CD4-positive, alpha-beta T cell treated with Interleukin-2 at 100 ng/mL for 4 hours (primary cell): Measurements from ENCODE around the gene DYRK2.
A peak's percentile ranks its signal among the peaks of the same experiment; 100 is the strongest.

Source experiments
- DNase-seq: peaks from one replicate; pipeline ENCODE4 v3.0.0-alpha.2; 2020; ENCODE audit warnings: low spot score

The DYRK2 gene

DNA sequence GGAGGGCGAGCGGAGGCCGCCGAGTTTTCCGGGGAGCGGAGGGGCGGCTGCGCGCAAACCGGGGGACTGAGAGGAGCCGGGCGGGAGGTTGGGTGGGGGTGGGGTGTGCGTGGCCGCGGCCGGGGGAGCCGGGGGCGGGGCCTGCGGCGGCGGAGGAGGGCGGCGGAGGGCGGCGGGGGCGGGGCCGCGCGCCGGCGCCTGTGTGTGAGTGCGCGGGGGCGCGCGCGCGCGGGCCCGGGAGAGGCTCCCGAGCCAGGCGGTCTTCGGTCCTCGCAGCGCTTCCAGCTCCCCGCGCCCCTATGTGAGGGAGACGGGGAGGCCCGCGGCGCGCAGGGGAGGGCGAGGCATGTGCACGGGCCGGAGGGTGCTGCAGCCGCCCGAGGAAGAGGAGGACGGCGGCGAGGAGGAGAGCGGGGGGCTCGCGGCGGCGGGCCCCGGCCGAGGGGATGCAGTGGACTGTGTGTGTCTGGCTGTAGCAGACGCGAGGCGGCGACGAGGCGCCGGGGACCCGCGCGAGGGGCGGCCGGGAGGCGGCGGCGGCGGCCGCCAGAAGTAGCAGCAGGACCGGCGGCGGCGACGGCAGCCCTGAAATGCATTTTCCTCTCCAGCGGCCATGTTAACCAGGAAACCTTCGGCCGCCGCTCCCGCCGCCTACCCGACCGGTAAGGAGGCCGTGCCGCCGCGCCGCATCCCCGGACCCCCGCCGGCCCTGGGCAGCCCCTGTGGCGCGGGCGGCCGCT lies at the start of gene DYRK2:
TSS of gene DYRK2 (plus strand) at position 225 of the 740 bp plus-strand sequence. CDS start at position 614, 389 bp downstream.
- DNase-seq = peak; percentile 78

DNA sequence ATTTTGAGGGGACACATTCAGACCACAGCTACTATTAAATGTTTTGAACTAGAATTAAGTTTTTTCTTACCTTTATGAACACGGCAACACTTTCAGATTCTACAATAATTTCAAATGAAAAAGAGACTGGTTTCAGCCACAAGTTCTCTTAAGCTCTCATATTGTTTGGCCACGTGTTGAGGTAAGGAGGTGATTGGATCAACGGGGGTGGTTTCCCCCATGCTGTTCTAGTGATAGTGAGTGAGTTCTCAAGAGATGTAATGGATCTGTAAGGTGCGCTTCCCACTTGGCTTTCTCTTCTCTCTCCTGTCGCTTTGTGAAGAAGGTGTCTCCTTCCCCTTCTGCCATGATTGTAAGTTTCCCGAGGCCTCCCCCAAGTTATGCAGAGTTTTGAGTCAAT lies 48.9 kb upstream of the DYRK2 start:
- DNase-seq = no peak

- no peak for DNase-seq
Observed at GRCh38 chr12:67601126-67601525, 47.4 kb upstream of the DYRK2 start.

DNA sequence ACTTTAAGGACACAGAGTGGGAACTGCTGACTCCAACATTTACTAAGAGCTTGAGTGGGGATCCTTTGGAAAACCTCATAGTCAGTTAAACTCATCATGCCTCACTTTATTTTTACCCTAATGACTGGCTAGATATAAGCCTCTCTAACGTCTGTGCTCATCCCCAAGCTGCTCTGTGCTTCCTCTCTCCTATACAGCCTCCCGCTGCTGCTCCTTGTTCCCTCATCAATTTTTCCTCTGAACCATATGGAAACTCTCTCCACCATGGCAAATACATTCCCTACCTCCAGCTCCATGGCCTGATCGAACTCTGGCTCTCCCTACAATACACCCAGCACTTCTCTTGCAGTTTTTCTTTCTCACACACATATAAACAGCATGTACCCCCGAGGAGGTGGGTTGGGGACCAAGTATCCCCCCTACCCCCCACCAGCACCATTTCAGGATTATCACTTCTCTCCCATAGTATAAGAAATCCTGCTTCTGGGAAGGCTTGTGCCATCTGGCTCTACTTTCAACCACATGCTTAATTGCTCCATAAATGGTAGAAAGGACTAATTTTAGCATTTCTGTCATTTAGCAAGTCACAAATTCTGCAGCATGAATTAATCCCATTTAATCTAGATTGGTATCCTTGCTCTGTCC lies 39.2 kb upstream of the DYRK2 start:
- no peak for DNase-seq

- no peak for DNase-seq
Observed at GRCh38 chr12:67613040-67613439, 35.5 kb upstream of the DYRK2 start.

GRCh38 chr12:67617629-67618028 lies 30.9 kb upstream of the DYRK2 start:
- no peak for DNase-seq

DNA sequence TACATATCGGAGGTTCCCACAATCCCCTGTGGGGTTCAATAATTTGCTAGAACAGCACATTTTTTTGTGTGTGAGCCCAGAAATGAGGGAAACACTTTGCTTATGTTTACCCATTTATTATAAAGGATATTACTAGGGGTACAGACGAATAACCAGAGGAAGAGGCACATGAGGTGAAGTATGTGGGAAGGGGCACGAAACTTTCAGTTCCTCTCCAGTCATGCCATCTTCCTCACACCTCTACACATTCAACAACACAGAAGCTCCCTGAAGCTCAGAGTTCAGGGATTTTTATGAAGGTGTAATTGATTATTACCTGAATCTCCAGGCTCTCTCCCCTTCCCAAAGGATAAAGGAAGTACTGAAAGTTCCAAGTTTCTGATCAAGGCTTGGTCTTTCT lies 30.2 kb upstream of the DYRK2 start:
- no peak for DNase-seq

DNA sequence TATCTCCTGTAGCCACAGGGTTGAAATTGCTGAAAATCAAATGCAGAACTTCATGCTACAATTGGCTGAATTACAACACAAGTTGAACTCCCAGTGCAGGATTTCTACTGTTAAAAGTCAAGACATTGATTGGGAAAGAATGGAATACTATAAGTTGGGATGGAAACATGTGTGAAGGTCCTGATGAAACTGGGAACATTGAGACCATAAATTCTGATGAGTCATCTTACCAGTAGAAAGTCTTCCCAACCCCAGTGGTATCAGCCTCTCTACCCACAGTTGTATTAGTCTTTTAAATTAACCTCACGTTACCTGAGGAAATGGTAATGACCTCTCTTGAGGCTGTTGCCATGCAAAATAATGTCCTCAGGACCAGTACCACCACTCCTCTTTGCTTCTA lies 27.4 kb upstream of the DYRK2 start:
- no peak for DNase-seq

GRCh38 chr12:67621926-67622325 lies 26.6 kb upstream of the DYRK2 start:
- DNase-seq = no peak

DNA sequence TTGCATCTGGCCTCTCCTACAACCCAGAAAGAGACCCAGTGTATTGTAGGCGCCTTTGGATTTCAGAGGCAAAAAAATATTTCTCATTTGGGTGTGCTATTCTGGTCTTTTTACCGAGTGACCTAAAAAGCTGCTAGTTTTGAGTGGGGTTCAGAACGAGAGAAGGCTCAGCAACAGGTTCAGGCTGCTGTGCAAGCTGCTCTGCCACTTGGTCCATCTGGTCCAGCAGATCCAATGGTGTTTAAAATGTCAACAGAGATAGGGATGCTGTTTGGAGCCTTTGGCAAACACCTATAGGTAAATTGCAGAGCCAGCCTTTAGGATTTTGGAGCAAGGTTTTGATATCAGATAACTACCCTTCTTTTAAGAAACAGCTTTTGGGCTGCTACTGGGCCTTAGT lies 25.3 kb upstream of the DYRK2 start:
- no peak for DNase-seq

DNA sequence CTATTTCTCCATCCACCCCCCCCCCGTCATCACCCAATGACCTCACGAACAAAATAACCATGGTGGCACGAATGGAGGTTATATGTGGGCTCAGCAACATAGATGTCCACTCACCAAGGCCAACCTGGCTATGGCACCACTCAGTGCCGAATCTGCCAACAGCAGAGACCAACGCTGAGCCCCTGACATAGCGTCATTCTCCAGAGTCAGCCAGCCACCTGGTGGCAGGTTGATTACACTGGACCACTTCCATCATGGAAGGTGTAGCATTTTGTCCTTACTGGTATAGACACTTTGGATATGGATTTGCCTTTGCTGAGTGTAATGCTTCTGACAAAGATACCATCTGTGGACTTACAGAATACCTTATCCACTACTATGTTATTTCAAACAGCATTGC lies 24.2 kb upstream of the DYRK2 start:
- DNase-seq = no peak

- no peak for DNase-seq
Observed at GRCh38 chr12:67625004-67625403, 23.5 kb upstream of the DYRK2 start.

DNA sequence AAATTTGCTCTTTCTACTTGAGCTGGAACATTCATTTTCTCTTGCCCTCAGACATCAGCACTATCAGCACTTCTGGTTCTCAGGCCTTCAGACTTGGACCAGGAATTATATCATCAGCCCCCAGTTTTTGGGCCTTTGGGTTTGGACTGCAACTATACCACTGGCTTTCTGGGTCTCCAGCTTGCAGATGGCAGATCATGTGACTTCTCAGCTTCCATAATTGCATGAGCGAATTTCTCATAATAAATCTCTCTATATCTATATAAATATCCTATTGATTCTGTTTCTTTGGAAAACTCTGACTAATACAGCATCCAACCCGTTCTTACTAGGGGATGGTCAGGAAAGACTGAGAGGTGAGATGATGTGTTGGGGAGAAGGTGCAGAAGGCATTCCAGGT lies 22.4 kb upstream of the DYRK2 start:
- no peak for DNase-seq

DNA sequence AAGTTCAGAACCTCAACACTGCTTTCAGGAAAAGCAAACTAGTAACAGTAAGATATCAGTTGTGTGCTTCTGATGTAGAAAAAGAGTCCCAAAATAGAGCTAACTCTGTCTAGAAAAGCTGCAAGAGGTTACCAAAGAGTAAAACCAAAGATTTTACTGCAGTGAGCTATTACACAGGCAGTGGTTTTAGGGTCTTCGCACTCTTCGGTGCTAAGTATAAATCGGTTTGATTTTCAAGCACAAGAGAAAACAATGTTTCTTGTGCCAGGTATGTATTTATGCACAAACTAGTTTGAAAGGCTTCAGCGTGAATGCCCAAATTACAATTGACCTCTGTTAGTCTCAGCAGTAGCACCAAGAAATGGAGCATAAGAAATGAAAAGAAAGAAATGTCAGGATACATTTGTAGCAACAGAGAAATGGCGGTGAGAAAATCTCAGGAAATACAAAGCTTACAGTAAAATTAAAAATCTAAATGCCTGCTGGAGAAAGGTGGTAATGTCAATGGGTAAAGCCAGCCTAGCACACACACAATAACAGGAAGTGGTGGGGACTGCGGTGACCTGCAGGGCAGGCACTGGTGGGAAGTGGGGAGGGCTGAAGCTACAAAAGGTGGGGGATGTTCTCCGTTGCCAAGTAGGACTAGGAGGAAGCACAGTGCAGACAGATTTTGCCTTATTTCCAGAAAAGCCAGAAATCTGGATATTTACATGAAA lies 18.0 kb upstream of the DYRK2 start:
- DNase-seq = peak; percentile 89

DNA sequence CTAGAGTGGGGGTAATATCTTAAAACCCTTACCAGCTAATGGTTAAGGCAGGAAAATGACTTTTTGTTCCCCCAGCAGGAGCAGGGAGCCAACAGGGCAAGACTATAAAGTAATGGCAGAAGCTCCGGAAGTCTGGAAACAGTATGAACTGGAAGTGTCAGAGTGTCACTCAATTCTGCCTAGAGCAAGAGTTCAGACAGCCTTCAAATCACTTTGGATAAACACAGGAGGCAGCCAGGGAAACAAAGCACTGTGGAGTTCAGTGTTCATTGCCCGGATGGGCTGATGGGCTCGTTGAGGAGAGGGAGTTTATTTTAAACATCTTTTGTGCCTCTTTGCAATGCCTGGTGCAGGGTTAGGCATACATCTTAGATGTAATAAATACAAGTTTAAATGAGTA lies 16.5 kb upstream of the DYRK2 start:
- no peak for DNase-seq

DNA sequence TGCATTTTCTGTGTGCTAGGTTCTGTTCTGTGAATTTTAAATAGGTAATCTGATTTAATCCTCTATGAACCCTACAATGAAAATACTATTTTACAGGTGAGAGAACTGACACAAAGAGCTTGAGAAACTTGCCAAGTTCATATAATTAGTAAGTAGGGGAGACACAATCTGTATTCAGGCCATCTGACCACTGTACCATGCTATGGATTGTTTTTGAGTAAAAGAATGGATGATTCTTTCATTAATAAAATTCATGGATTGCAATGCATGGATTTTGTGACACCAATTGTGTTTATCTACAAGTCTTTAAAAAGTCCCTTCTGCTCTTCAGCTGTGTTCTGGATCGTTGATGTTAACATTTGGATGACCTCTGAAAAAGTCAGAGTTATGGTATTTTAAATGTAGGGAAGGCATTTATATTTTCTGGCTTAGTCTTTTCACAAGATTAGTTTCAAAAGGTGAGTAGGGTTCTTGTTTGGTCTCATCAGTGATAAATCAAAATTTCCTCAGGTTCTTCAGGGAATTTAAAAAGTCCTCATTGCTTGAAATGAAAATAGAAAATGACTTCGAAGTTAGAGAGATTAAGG lies 15.4 kb upstream of the DYRK2 start:
- no peak for DNase-seq

- no peak for DNase-seq
Observed at GRCh38 chr12:67633708-67634107, 14.8 kb upstream of the DYRK2 start.

DNA sequence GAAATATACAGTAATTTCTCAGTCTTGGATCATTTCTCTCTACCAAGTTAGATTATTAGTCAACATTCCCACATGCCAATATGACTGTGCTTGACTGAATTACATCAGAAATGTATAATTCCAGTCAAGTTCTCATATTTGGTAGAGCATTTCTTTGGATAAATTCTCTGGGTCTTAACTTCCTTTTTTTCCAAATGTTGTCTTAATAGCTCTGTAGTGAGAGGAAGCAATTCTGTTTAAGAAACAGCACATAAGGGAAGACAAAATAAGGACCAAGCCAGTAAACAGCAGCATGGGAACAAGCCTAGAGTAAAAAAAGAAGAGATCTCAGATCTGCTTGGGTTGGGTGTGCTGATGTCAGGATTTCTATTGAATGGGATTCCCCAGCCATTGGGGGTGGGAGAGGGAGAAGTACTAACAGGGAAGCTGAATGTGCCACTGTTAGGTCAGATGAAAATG lies 14.2 kb upstream of the DYRK2 start:
- no peak for DNase-seq

GRCh38 chr12:67637718-67638117 lies 10.8 kb upstream of the DYRK2 start:
- no peak for DNase-seq

GRCh38 chr12:67638694-67639093 lies 9.9 kb upstream of the DYRK2 start:
- DNase-seq = no peak

- DNase-seq = no peak
Observed at GRCh38 chr12:67640863-67641262, 7.7 kb upstream of the DYRK2 start.

- no peak for DNase-seq
Observed at GRCh38 chr12:67645126-67645525, 3.4 kb upstream of the DYRK2 start.

- no peak for DNase-seq
Observed at GRCh38 chr12:67645601-67646000, 2.9 kb upstream of the DYRK2 start.
